AG09309 (cell line): Measurements from ENCODE around the gene ZNF804B.

Source experiments
- DNase-seq: peaks from one replicate; pipeline ENCODE4 v3.0.0-alpha.2; 2010; ENCODE audit warnings: low read depth
- H3K4me3 ChIP-seq: 2 replicates; pipeline ENCODE4 v1.5.1; 2011; ENCODE audit warnings: mild to moderate bottlenecking, low read depth, low read length, moderate library complexity; ENCODE audit not compliant: control insufficient read depth
- TF ChIP-seq, protein P1 (sequence below): IDR thresholded peaks from 2 replicates; pipeline ENCODE4 v1.5.1; 2011; ENCODE audit warnings: mild to moderate bottlenecking, low read depth, low read length, inconsistent platforms; ENCODE audit not compliant: insufficient read depth, control insufficient read depth; ENCODE audit errors: missing control alignments

ZNF804B gene

GRCh38 chr7:89077992-89078391, 318.5 kb downstream of the ZNF804B start:
- H3K4me3 ChIP-seq: no peak overlapping the region
- TF ChIP-seq, protein P1, sequence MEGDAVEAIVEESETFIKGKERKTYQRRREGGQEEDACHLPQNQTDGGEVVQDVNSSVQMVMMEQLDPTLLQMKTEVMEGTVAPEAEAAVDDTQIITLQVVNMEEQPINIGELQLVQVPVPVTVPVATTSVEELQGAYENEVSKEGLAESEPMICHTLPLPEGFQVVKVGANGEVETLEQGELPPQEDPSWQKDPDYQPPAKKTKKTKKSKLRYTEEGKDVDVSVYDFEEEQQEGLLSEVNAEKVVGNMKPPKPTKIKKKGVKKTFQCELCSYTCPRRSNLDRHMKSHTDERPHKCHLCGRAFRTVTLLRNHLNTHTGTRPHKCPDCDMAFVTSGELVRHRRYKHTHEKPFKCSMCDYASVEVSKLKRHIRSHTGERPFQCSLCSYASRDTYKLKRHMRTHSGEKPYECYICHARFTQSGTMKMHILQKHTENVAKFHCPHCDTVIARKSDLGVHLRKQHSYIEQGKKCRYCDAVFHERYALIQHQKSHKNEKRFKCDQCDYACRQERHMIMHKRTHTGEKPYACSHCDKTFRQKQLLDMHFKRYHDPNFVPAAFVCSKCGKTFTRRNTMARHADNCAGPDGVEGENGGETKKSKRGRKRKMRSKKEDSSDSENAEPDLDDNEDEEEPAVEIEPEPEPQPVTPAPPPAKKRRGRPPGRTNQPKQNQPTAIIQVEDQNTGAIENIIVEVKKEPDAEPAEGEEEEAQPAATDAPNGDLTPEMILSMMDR: no peak
- DNase-seq: no peak

GRCh38 chr7:89085580-89085979, 326.1 kb downstream of the ZNF804B start:
- no peak for DNase-seq
- H3K4me3 ChIP-seq: no peak overlapping the region
- TF ChIP-seq, protein P1: no peak

DNA sequence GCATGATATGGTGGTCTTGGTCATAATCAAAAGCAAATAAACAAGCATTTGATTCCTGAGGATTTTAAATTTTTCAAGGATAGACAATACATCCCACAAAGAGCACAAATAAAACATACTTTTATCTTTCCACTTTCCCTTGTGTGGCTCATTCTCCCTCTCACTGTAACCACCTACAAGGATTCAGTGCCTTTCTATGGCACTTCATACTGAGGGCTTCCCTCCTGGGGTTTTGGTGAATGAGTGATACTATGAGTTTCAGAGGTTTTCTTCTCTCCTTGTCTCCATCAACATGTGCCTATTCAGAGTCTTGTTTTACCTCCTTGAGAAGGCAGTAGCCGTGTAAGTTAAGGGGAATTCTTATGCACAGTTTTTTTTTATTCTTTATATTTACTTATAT, 332.1 kb downstream of the ZNF804B start:
- no peak overlapping the region for H3K4me3 ChIP-seq
- no peak for DNase-seq
- TF ChIP-seq, protein P1: no peak

DNA sequence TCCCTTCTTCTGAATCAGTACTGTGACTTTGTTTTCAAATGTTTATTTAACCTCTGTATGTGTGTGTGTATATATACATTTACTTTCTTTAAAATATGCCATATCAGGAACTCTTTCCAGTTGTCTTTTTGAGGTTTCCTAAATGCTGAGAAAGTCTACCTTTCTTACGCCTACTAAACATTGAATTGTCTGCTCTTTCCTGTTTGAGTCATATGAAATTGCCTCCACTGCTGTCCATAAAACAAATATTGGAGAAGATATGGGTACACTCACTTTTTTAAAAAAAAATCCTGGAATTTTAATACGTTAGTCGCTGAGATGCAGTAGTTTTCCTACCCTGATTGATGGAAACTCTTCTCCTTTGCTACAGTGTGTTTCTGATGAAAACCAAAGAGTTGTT, 334.8 kb downstream of the ZNF804B start:
- TF ChIP-seq, protein P1: no peak
- H3K4me3 ChIP-seq: no peak overlapping the region
- DNase-seq: no peak

DNA sequence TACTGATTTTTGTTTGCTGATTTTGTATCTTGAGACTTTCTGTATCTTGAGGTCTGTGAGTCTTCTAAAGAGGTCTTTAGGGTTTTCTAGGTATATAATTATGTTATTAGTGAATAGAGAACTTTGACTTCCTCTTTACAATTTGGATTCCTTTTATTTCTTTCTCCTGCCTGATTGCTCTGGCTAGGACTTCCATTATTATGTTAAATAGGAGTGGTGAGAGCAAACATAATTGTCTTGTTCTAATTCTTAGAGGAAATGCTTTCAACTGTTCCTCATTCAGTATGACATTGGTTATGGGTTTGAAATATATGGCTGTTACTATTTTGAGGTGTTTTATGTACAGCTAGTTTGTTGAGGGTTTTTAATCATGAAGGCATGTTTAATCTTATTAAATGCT, 344.1 kb downstream of the ZNF804B start:
- no peak overlapping the region for H3K4me3 ChIP-seq
- no peak for DNase-seq
- TF ChIP-seq, protein P1: no peak

GRCh38 chr7:89104748-89105685, 345.5 kb downstream of the ZNF804B start:
- no peak for DNase-seq
- TF ChIP-seq, protein P1: no peak
- H3K4me3 ChIP-seq: no peak overlapping the region
